HL-60 (cell line): Measurements from ENCODE around the gene KRTAP5-11.

Experiments used
- CTCF ChIP-seq: IDR thresholded peaks from one replicate; pipeline ENCODE4 v1.5.1; 2011; ENCODE audit warnings: low read length, control low read depth, inconsistent platforms; ENCODE audit not compliant: insufficient read depth
- POLR2AphosphoS5 ChIP-seq: IDR thresholded peaks from 2 replicates; pipeline ENCODE4 v1.6.1; 2012; ENCODE audit warnings: low read depth

DNA sequence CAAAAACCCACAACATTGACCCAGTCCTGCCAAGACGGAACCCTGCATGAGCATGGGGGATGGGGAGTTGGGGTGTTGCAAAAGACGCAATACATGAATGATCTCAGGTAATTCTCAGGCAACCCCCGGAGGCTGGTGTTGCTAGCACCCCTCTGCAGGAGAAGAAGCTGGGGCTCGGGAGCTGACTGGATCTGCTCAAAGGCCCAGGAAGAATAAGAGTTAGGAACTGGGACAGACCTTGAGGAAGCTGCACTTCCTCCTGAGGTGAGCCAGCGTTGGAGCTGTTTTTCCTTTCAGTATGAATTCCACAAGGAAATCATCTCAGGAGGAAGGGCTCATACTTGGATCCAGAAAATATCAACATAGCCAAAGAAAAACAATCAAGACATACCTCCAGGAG is 34.6 kb downstream of the KRTAP5-11 start, which contains the start of gene KRTAP5-9:
- TF ChIP-seq CTCF (no peak), POLR2AphosphoS5 (no peak)
